H9 (cell line): Measurements from ENCODE around the gene POMT2. TPM values are rescaled to one million over a fixed set of nuclear protein-coding genes. Genes with fewer than 3 reads are reported as not detected.

ENCODE experiments used
- DNase-seq: peaks from one replicate; pipeline ENCODE4 v3.0.0-alpha.2; 2017
- H2AFZ ChIP-seq: one replicate; pipeline ENCODE4 v1.6.1; 2013; ENCODE audit warnings: mild to moderate bottlenecking, low read length, control low read depth, moderate library complexity
- H2AK5ac ChIP-seq: 2 replicates; pipeline ENCODE4 v1.6.1; 2013; ENCODE audit warnings: low read length, control low read depth, mixed read lengths; ENCODE audit not compliant: insufficient read length
- H2BK120ac ChIP-seq: one replicate; pipeline ENCODE4 v1.6.1; 2013; ENCODE audit warnings: low read depth, mild to moderate bottlenecking, low read length, control low read depth, inconsistent platforms; ENCODE audit not compliant: poor library complexity, severe bottlenecking
- H2BK12ac ChIP-seq: 2 replicates; pipeline ENCODE4 v1.6.1; 2013; ENCODE audit warnings: low read length, control low read depth, mixed read lengths, low read depth; ENCODE audit not compliant: insufficient read length
- H2BK15ac ChIP-seq: 2 replicates; pipeline ENCODE4 v1.6.1; 2013; ENCODE audit warnings: low read depth, low read length, control low read depth
- H2BK20ac ChIP-seq: one replicate; pipeline ENCODE4 v1.6.1; 2013; ENCODE audit warnings: low read depth, mild to moderate bottlenecking, low read length, control low read depth, inconsistent platforms; ENCODE audit not compliant: poor library complexity, severe bottlenecking
- H2BK5ac ChIP-seq: 2 replicates; pipeline ENCODE4 v1.6.1; 2013; ENCODE audit warnings: low read length, control low read depth, mixed read lengths; ENCODE audit not compliant: insufficient read length
- H3K14ac ChIP-seq: 2 replicates; pipeline ENCODE4 v1.6.1; 2013; ENCODE audit warnings: low read length, control low read depth; ENCODE audit not compliant: insufficient read depth
- H3K18ac ChIP-seq: 2 replicates; pipeline ENCODE4 v1.6.1; 2013; ENCODE audit warnings: low read depth, mild to moderate bottlenecking, mixed read lengths, low read length, control low read depth; ENCODE audit not compliant: insufficient read length
- H3K23ac ChIP-seq: 2 replicates; pipeline ENCODE4 v1.6.1; 2013; ENCODE audit warnings: low read length, control low read depth, mixed read lengths, low read depth; ENCODE audit not compliant: insufficient read length
- H3K23me2 ChIP-seq: 2 replicates; pipeline ENCODE4 v1.6.1; 2013; ENCODE audit warnings: low read depth, mild to moderate bottlenecking, mixed read lengths, low read length, control low read depth; ENCODE audit not compliant: insufficient read length, poor library complexity, severe bottlenecking
- H3K27ac ChIP-seq: 2 replicates; pipeline ENCODE4 v1.5.1; 2013; ENCODE audit warnings: low read length, control low read depth, mixed read lengths, low read depth; ENCODE audit not compliant: insufficient read length
- H3K27me3 ChIP-seq: 2 replicates; pipeline ENCODE4 v1.6.1; 2013; ENCODE audit warnings: low read length, control low read depth, inconsistent platforms; ENCODE audit not compliant: insufficient read depth
- H3K4ac ChIP-seq: 2 replicates; pipeline ENCODE4 v1.6.1; 2013; ENCODE audit warnings: low read depth, mild to moderate bottlenecking, control low read depth, inconsistent platforms, low read length, moderate library complexity
- H3K4me1 ChIP-seq: 2 replicates; pipeline ENCODE4 v1.6.1; 2013; ENCODE audit warnings: low read length, control low read depth, inconsistent platforms; ENCODE audit not compliant: insufficient read depth
- H3K4me2 ChIP-seq: 2 replicates; pipeline ENCODE4 v1.6.1; 2013; ENCODE audit warnings: low read length, control low read depth, mixed read lengths; ENCODE audit not compliant: insufficient read length, insufficient read depth
- H3K56ac ChIP-seq: 2 replicates; pipeline ENCODE4 v1.6.1; 2013; ENCODE audit warnings: low read depth, mild to moderate bottlenecking, mixed read lengths, low read length, control low read depth; ENCODE audit not compliant: insufficient read length
- H3K79me1 ChIP-seq: 2 replicates; pipeline ENCODE4 v1.6.1; 2013; ENCODE audit warnings: low read depth, mild to moderate bottlenecking, moderate library complexity, low read length, control low read depth, inconsistent platforms; ENCODE audit not compliant: insufficient read depth, poor library complexity, severe bottlenecking
- H3K79me2 ChIP-seq: 2 replicates; pipeline ENCODE4 v1.6.1; 2013; ENCODE audit warnings: low read length, control low read depth, inconsistent platforms; ENCODE audit not compliant: insufficient read depth
- H3K9ac ChIP-seq: 2 replicates; pipeline ENCODE4 v1.6.1; 2013; ENCODE audit warnings: low read length, control low read depth, mixed read lengths; ENCODE audit not compliant: insufficient read length; ENCODE audit errors: extremely low read depth
- H3K9me3 ChIP-seq: one replicate; pipeline ENCODE4 v1.6.1; 2013; ENCODE audit warnings: low read depth, low read length, inconsistent platforms; ENCODE audit not compliant: control insufficient read depth
- H3T11ph ChIP-seq: one replicate; pipeline ENCODE4 v1.6.1; 2013; ENCODE audit warnings: mild to moderate bottlenecking, low read length, control low read depth, inconsistent platforms
- H4K20me1 ChIP-seq: one replicate; pipeline ENCODE4 v1.6.1; 2013; ENCODE audit not compliant: control insufficient read depth, insufficient read length, insufficient read depth
- H4K5ac ChIP-seq: 2 replicates; pipeline ENCODE4 v1.6.1; 2013; ENCODE audit warnings: low read depth, mild to moderate bottlenecking, mixed read lengths, low read length, control low read depth; ENCODE audit not compliant: insufficient read length
- H4K8ac ChIP-seq: replicated peaks from 2 replicates; pipeline ENCODE4 v1.6.1; 2013; ENCODE audit warnings: low read length, control low read depth, mixed read lengths, low read depth; ENCODE audit not compliant: insufficient read length
- H4K91ac ChIP-seq: 2 replicates; pipeline ENCODE4 v1.6.1; 2013; ENCODE audit warnings: low read depth, mild to moderate bottlenecking, moderate library complexity, mixed read lengths, low read length, control low read depth; ENCODE audit not compliant: insufficient read length
- H3K27ac Mint-ChIP-seq, 3 experiments: 2 replicates in 2 of 3; 3 replicates in 1 of 3; pipeline ENCODE4 v1.8.0; 2020 to 2021; ENCODE audit warnings: mixed read lengths in 3 of 3, mild to moderate bottlenecking in 1 of 3, moderate library complexity in 1 of 3
- H3K27me3 Mint-ChIP-seq: 2 replicates; pipeline ENCODE4 v1.8.0; 2021; ENCODE audit warnings: low read depth, mild to moderate bottlenecking, moderate library complexity, mixed read lengths
- H3K36me3 Mint-ChIP-seq, 3 experiments: 2 replicates in 2 of 3; 3 replicates in 1 of 3; pipeline ENCODE4 v1.8.0; 2020 to 2021; ENCODE audit warnings: low read depth in 3 of 3, mixed read lengths in 3 of 3; ENCODE audit not compliant: insufficient read depth in 1 of 3
- H3K4me1 Mint-ChIP-seq, 2 experiments: 2 replicates each; pipeline ENCODE4 v1.8.0; 2020; ENCODE audit warnings: mixed read lengths in 2 of 2
- H3K4me3 Mint-ChIP-seq, 2 experiments: 2 replicates in 1 of 2; 3 replicates in 1 of 2; pipeline ENCODE4 v1.8.0; 2020 to 2021; ENCODE audit warnings: mild to moderate bottlenecking in 2 of 2, mixed read lengths in 2 of 2, moderate library complexity in 1 of 2
- H3K9me3 Mint-ChIP-seq, 2 experiments: 2 replicates in 1 of 2; 3 replicates in 1 of 2; pipeline ENCODE4 v1.8.0; 2020; ENCODE audit warnings: mild to moderate bottlenecking in 2 of 2, mixed read lengths in 2 of 2, moderate library complexity in 1 of 2
- CTCF ChIP-seq: fragments of 200-600 bp; sonication (generic); conservative IDR thresholded peaks from 3 replicates; pipeline ENCODE4 v1.8.0; 2021; ENCODE audit warnings: antibody characterized with exemption, mild to moderate bottlenecking
- WGBS: extraction: QIAGEN DNeasy Blood & Tissue Kit; methylation state at CpG from one replicate; pipeline ENCODE4 v1.1.7; 2013; ENCODE audit warnings: missing lambda C conversion rate, low lambda C conversion rate, mixed read lengths; ENCODE audit not compliant: insufficient read length; ENCODE audit errors: extremely low coverage; 5-methylcytosine and 5-hydroxymethylcytosine counted together
- total RNA-seq: library from RNA; stranded (reverse); gene quantifications from 2 replicates; pipeline ENCODE4 v1.2.1, GENCODE V29; 2021

Gene POMT2
- total RNA-seq, 1 experiment from 2014 or later: 25.2 TPM

DNA sequence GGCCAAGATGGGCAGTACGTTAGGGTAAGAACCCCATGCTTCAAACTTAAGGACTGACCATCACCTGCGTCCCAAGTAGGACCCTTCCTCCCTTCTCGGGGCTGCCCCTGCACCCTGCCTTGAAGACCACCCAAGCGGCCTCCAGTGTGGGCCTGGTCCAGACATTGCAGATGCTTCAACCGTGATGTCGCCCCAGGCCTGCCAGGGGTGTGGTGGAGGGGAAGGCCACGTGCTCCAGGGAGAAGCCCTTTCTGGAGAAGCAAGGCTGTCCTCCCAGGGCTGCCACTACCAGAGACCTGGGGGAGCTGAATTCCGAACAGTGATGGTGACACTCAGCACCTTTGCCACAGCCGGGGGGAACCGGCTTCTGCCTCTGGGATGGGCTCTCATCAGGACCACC lies 63.0 kb downstream of the POMT2 start:
- H3K36me3 Mint-ChIP-seq: no peaks in the 10 kb centered on the region
- Histone ChIP-seq H3K14ac (no peak overlapping the region), H2BK20ac (no peak overlapping the region), H3K4me2 (no peak overlapping the region), H3K4me1 (no peaks in the 10 kb centered on the region), H3K18ac (no peak overlapping the region), H4K91ac (no peak overlapping the region), H3K27me3 (no peaks in the 10 kb centered on the region), H3K79me2 (no peaks in the 10 kb centered on the region), H2BK5ac (no peak overlapping the region), H2AFZ (no peak overlapping the region), H2AK5ac (no peak overlapping the region), H4K5ac (no peak overlapping the region), H3K9me3 (no peaks in the 10 kb centered on the region), H3K79me1 (no peaks in the 10 kb centered on the region), H2BK120ac (no peak overlapping the region), H3K27ac (no peak overlapping the region), H2BK15ac (no peak overlapping the region), H3K9ac (no peak overlapping the region), H3K23me2 (no peaks in the 10 kb centered on the region), H2BK12ac (no peak overlapping the region), H4K8ac (no peak overlapping the region), H4K20me1 (peaks cover 2% of the 10 kb centered on the region), H3K4ac (no peak overlapping the region), H3K56ac (no peak overlapping the region), H3T11ph (no peak overlapping the region), H3K23ac (no peak overlapping the region)
- TF ChIP-seq CTCF: no peak
- no peak for DNase-seq
- no peak overlapping the region for H3K4me3 Mint-ChIP-seq
- H3K9me3 Mint-ChIP-seq: no peaks in the 10 kb centered on the region
- no CpG with 5 or more reads among the region's 10 CpGs for WGBS
- H3K27ac Mint-ChIP-seq: no peak overlapping the region
- no peaks in the 10 kb centered on the region; the same call in 1 of the 2 replicates for H3K27me3 Mint-ChIP-seq
- peaks cover 2 to 9% of the 10 kb centered on the region in 2 experiments for H3K4me1 Mint-ChIP-seq
